Naive B cell (primary cell): ENCODE results near the gene SLC19A1. TPM values are rescaled to one million over a fixed set of nuclear protein-coding genes. Genes with fewer than 3 reads are reported as not detected.
"Not testable (repeated sequence)": the region's sequence is repeated elsewhere in the genome, so short reads cannot be mapped to it uniquely, and the experiment has no call there.

Experiments used
- ATAC-seq, 2 donors: fragments of 150-1000 bp; cut with Tn5 transposase; 2 replicates each; pipeline ENCODE4 v1.10.0; 2021; ENCODE audit warnings: low read depth in 2 of 2, mild to moderate bottlenecking in 2 of 2, moderate library complexity in 2 of 2
- DNase-seq: peaks from one replicate; pipeline ENCODE4 v3.0.0; 2022
- H3K27ac Mint-ChIP-seq, 6 donors: one replicate each; pipeline ENCODE4 v1.8.0; 2020 to 2022; ENCODE audit warnings: mild to moderate bottlenecking in 6 of 6, mixed read lengths in 6 of 6, moderate library complexity in 5 of 6, inconsistent platforms in 2 of 6
- H3K27me3 Mint-ChIP-seq, 3 donors: one replicate each; pipeline ENCODE4 v1.8.0; 2021 to 2022; ENCODE audit warnings: mixed read lengths in 3 of 3, mild to moderate bottlenecking in 1 of 3
- H3K36me3 Mint-ChIP-seq, 2 donors: one replicate each; pipeline ENCODE4 v1.8.0; 2020 to 2022; ENCODE audit warnings: mixed read lengths in 2 of 2, inconsistent platforms in 1 of 2, mild to moderate bottlenecking in 1 of 2
- H3K4me1 Mint-ChIP-seq, 3 donors: one replicate each; pipeline ENCODE4 v1.8.0; 2020 to 2022; ENCODE audit warnings: mixed read lengths in 3 of 3, inconsistent platforms in 1 of 3, mild to moderate bottlenecking in 1 of 3, moderate library complexity in 1 of 3
- H3K4me3 Mint-ChIP-seq, 8 donors: one replicate each; pipeline ENCODE4 v1.8.0; 2020 to 2022; ENCODE audit warnings: mild to moderate bottlenecking in 8 of 8, mixed read lengths in 8 of 8, moderate library complexity in 8 of 8, inconsistent platforms in 2 of 8
- H3K9me3 Mint-ChIP-seq, 7 donors: one replicate each; pipeline ENCODE4 v1.8.0; 2020 to 2022; ENCODE audit warnings: mixed read lengths in 7 of 7, mild to moderate bottlenecking in 5 of 7, inconsistent platforms in 2 of 7, moderate library complexity in 1 of 7
- polyA plus RNA-seq, 6 donors: library from polyadenylated mRNA; unstranded; fragments of 300-500 nt; fragmentation: Illumina TruSeq; gene quantifications; one replicate each; pipeline ENCODE4 v1.2.3, GENCODE V29; 2021; ENCODE audit warnings: low read depth in 6 of 6

SLC19A1 gene
- polyA plus RNA-seq, 6 donors from 2014 or later, result 2.9 to 20.0 (median 4.3) TPM

DNA sequence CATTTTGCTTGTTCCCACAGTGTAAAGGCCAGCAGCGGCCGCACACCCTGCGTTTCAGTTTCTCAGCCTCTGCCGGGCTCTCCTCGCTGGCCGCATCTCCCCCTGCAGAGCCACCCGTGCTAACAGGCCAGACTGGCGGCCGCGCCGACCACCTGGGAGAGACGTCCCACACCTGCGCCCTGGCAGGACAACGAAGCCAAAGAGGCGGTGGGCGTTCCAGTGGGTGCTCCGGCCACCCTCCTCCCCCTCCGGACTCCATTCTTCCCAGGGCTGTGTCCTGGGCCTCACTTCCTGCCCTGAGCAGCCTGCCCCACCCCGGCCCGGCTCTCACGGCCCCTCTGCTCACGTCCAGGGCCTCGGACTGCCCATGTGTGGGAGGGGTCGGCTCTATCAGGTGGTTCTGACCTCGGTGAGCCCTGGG, 31.9 kb upstream of the SLC19A1 start:
- H3K27me3 Mint-ChIP-seq, result peaks cover 0 to 21% (median 10%) of the 10 kb centered on the region in 3 donors
- peak overlapping the region in 1 of 8 donors; percentile 22 for H3K4me3 Mint-ChIP-seq
- H3K9me3 Mint-ChIP-seq, result no peaks in the 10 kb centered on the region
- H3K36me3 Mint-ChIP-seq, result no peaks in the 10 kb centered on the region
- H3K4me1 Mint-ChIP-seq, result peaks cover 0 to 8% (median 4%) of the 10 kb centered on the region in 3 donors
- DNase-seq (no peak), ATAC-seq (no peak)
- H3K27ac Mint-ChIP-seq, result no peak overlapping the region

DNA sequence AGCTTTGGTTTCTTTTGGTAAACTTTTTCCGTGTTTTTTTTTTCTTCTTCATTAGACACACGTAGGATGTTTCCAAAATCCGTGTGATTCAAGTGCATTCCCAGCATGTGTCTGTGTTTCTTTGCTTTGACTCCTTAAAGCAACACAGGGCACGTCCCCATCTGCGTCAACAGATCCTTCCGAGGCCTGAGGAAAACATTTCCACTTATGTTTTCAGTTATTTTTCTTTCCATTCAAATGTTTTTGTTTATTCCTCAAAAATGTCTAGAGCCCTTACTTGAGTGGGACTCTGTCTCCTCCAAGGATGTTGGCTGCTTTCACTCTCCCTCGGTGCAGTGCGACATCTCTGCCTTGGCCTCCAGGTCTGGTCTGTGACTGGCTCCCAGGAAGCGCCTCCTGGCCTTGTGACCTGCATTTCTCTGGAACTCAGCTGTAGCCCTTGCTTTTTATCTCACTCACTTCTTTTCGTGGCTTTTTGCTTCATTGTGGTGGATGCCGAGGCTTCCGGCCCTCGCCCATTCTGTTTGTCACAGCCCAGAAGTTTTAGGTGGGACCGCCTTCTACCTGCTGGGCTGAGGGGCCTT, 31.3 kb upstream of the SLC19A1 start:
- Mint-ChIP-seq H3K27ac (no peak overlapping the region), H3K4me3 (peak overlapping the region in 1 of 8 donors; percentile 22), H3K4me1 (peaks cover 0 to 8% (median 4%) of the 10 kb centered on the region in 3 donors), H3K27me3 (peaks cover 0 to 21% (median 10%) of the 10 kb centered on the region in 3 donors), H3K9me3 (no peaks in the 10 kb centered on the region), H3K36me3 (no peaks in the 10 kb centered on the region)
- ATAC-seq (no peak), DNase-seq (no peak)

DNA sequence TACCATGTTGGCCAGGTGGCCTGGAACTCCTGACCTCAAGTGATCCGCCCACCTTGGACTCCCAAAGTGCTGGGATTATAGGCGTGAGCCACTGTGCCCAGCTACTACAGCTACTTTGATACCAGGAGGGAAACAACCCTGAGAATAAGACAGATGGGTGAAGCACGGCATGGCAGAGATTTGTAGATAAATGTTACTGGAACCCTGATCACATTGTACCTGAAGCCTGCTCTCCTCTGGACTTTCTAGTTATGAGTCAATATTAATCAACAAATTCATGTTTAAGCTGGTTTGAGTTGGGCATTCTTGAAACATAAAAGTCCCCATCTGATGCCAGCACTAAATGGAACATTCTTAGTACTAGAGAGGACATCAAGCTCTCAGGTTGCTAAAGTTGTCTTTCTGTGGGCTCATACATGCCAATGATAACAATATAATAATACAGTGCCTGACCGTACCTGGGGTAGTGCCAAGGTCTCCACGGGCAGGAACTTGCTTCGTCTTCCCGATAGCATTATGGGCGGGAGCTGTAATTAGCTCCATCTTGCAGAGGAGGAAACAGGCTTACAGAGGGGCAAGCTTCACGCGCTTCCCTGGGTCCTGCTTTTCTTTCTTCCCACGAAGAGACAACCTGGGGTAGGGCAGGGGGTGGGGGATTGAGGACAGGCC, 30.7 kb upstream of the SLC19A1 start:
- peaks cover 0 to 21% (median 10%) of the 10 kb centered on the region in 3 donors for H3K27me3 Mint-ChIP-seq

DNA sequence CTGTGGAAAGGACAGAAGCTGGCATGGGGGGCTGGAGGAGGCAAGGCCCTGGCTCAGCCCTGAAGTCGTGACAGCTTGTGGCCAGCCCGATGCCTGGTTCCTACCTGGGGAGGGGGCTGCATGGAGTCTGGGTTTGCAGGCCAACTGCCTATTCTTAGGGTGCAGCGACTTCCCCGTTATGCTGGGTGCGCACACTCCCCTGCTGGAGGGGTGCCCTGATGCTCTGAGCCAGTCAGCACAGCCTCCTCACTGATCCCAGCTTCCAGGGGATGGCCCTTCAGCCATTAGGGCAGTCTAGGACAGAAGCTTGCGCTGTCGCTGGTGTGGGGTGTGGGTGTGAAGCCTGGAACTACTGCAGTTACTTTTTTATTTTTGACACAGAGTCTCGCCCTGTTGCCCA, 30.0 kb upstream of the SLC19A1 start:
- no peak for DNase-seq
- Mint-ChIP-seq H3K36me3 (no peaks in the 10 kb centered on the region), H3K27me3 (peaks cover 0 to 21% (median 10%) of the 10 kb centered on the region in 3 donors), H3K4me1 (peaks cover 0 to 8% (median 4%) of the 10 kb centered on the region in 3 donors), H3K4me3 (no peak overlapping the region), H3K9me3 (no peaks in the 10 kb centered on the region), H3K27ac (no peak overlapping the region)
- no peak for ATAC-seq

More for the DNA sequence above, 30.7 kb upstream of the SLC19A1 start:
- DNase-seq (no peak), ATAC-seq (no peak)
- no peaks in the 10 kb centered on the region for H3K9me3 Mint-ChIP-seq
- peaks cover 0 to 8% (median 4%) of the 10 kb centered on the region in 3 donors for H3K4me1 Mint-ChIP-seq
- no peak overlapping the region for H3K4me3 Mint-ChIP-seq
- no peak overlapping the region for H3K27ac Mint-ChIP-seq
- no peaks in the 10 kb centered on the region for H3K36me3 Mint-ChIP-seq

DNA sequence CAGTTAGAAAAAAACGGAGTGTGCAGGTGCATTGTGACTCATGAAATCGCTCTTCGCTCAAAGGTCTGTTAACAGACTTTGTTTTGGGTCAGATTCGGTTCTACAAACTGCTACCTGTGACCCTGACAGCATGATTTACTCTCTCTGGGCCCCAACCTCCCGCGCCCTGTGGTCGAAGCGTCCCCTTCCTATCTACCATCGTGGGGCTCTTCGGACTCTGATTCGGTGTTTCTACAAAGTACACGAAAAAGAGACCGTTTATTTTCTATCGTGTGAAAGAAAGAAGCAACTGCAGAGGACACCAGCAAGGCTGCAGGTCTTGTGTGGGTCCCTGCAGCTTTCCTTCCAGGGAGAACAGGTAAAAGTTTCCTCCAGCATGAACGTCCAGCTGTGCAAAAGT, 29.4 kb upstream of the SLC19A1 start:
- H3K4me1 Mint-ChIP-seq, result peaks cover 0 to 8% (median 4%) of the 10 kb centered on the region in 3 donors
- no peak overlapping the region for H3K27ac Mint-ChIP-seq
- H3K4me3 Mint-ChIP-seq, result no peak overlapping the region
- DNase-seq, result no peak
- H3K36me3 Mint-ChIP-seq, result no peaks in the 10 kb centered on the region
- no peaks in the 10 kb centered on the region for H3K9me3 Mint-ChIP-seq
- peaks cover 0 to 19% (median 9%) of the 10 kb centered on the region in 3 donors for H3K27me3 Mint-ChIP-seq
- ATAC-seq, result no peak

DNA sequence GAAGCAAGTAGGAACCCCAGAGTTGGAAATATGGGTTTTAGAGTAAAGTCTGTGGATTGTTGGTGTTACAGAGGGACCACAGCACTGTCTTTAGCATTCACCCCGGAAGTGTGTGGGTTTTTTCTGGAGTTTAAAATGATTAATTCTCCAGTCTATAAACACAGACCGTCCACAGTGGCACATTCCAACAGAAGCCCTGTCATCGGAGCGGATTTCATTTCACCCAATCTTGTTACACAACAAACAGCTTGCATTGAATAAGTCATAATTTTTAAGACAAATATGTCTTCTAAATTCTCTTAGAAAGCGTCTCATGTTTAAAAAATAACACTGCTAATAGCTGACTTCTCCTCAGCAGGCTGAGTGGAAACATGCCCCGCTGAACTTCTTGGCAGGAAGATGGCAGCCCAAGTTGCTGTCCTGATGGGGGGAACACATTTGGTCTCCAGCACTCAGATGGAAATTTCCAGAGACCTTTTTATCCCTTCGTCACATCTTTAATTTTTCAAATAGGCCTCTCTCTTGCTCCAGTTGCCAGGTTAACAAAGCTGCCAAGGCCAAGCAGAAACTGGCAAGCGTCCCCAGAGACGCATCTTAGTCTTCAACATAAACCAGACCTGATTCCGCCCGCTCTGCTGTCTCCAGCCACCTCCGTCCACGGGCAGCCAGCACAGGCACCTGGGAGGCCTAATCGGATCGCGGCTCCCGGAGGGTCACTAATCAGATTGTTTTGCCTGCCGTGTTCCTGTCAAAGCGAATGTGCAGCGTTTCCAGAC, 28.8 kb upstream of the SLC19A1 start:
- Mint-ChIP-seq H3K27ac (peak overlapping the region in 1 of 6 donors; percentile 50), H3K9me3 (no peaks in the 10 kb centered on the region), H3K27me3 (peaks cover 0 to 12% (median 3%) of the 10 kb centered on the region in 3 donors), H3K4me3 (no peak overlapping the region), H3K36me3 (no peaks in the 10 kb centered on the region), H3K4me1 (peaks cover 0 to 4% (median under 1%) of the 10 kb centered on the region in 3 donors)
- ATAC-seq (no peak), DNase-seq (no peak)

- H3K4me3 Mint-ChIP-seq, result no peak overlapping the region
- peaks cover 0 to 8% (median 4%) of the 10 kb centered on the region in 3 donors for H3K27me3 Mint-ChIP-seq
- ATAC-seq (no peak), DNase-seq (no peak)
- no peaks in the 10 kb centered on the region for H3K4me1 Mint-ChIP-seq
- no peaks in the 10 kb centered on the region for H3K36me3 Mint-ChIP-seq
- no peaks in the 10 kb centered on the region for H3K9me3 Mint-ChIP-seq
- no peak overlapping the region for H3K27ac Mint-ChIP-seq
Observed at GRCh38 chr21:45570071-45570470, 27.8 kb upstream of the SLC19A1 start.

DNA sequence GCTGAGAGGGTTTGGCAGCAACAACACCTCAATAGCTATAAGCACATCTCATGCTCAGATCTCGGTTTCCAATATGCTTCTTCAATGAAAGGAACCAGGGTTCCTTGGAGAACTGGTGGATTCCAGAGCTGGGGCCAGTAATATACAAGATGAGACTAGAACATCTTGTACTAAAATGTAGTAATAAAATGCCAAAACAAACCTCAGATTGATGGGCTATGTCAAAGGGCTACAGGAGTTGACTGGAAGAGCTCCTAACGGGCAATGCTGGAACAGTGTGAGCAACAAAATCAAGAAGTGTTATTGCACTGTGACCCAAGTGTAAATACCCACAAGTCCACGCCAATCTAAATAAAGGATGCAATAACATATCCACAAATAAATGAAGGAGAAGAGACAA, 26.1 kb upstream of the SLC19A1 start:
- no peak overlapping the region for H3K27ac Mint-ChIP-seq
- H3K9me3 Mint-ChIP-seq, result peaks cover 0 to 5% (median 1%) of the 10 kb centered on the region in 7 donors
- DNase-seq (no peak), ATAC-seq (no peak)
- H3K4me3 Mint-ChIP-seq, result peak overlapping the region in 1 of 8 donors; percentile 41
- peaks cover 6 to 19% (median 16%) of the 10 kb centered on the region in 3 donors for H3K27me3 Mint-ChIP-seq
- no peaks in the 10 kb centered on the region for H3K4me1 Mint-ChIP-seq
- H3K36me3 Mint-ChIP-seq, result no peaks in the 10 kb centered on the region

DNA sequence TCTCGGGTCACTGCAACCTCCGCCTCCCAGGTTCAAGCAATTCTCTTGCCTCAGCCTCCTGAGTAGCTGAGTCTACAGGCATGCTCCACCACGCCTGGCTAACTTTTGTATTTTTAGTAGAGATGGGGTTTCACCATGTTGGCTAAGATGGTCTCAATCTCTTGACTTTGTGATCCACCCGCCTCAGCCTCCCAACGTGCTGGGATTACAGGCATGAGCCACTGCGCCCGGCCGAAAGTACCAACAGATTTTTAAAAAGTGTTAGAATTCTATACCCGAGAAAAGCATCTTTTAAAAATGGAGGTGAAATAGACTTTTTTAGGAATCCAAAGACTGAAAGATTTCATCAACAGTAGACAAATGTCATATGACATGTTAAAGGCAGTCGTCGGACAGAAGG, 21.9 kb upstream of the SLC19A1 start:
- not testable (repeated sequence) for DNase-seq, H3K4me3 Mint-ChIP-seq, H3K4me1 Mint-ChIP-seq, ATAC-seq, H3K27ac Mint-ChIP-seq, H3K36me3 Mint-ChIP-seq
- Mint-ChIP-seq H3K9me3 (peaks cover 2 to 12% (median 6%) of the 10 kb centered on the region in 7 donors), H3K27me3 (peaks cover 6 to 45% (median 44%) of the 10 kb centered on the region in 3 donors)

DNA sequence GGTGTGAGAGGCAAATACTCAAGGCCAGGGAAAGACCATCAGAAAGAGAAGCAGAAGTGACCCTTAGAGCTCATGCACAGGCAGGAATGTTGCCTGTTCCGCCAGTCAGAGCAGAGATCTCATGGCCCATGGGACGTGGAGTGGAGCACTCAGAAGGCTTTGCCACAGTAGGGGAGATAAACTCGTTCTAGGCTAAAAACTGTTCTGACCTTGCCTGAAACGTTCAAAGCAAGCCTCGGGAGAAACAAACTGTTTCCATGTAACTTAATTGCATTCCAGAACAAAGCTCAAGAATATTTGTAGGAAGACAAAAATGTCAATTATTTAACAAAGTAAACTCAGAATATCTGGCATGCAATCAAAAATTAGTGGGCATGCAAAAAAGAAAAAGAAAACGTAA, 20.7 kb upstream of the SLC19A1 start:
- Mint-ChIP-seq H3K36me3 (peaks cover 0 to 8% of the 10 kb centered on the region in 2 donors), H3K9me3 (peaks cover 2 to 12% (median 6%) of the 10 kb centered on the region in 7 donors), H3K27ac (no peak overlapping the region), H3K4me1 (no peaks in the 10 kb centered on the region), H3K27me3 (peaks cover 6 to 48% (median 45%) of the 10 kb centered on the region in 3 donors), H3K4me3 (no peak overlapping the region)
- ATAC-seq (no peak), DNase-seq (no peak)

DNA sequence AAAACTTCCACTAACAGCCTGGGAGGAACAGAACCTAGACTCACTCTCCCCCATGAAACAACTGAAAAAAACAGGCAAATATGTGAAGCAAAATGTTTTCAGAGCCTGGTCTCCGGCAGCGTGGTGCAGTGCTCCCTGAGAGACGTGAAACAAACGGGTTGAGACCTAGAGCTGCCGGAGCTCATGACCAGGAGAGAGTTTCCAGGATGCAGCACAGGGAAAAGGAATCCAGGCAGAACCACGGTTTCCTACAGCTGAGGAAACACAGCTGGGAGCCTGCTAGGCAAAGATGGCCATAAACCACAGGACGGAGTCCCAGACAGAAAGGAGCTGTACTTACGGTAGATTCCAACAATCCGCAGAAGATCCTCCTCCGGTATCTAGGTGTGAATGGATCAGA, 20.2 kb upstream of the SLC19A1 start:
- ATAC-seq, result no peak
- Mint-ChIP-seq H3K27ac (no peak overlapping the region), H3K4me1 (no peaks in the 10 kb centered on the region), H3K9me3 (peaks cover 2 to 12% (median 6%) of the 10 kb centered on the region in 7 donors), H3K4me3 (no peak overlapping the region), H3K27me3 (peaks cover 6 to 48% (median 45%) of the 10 kb centered on the region in 3 donors), H3K36me3 (peaks cover 0 to 8% of the 10 kb centered on the region in 2 donors)
- DNase-seq, result no peak

DNA sequence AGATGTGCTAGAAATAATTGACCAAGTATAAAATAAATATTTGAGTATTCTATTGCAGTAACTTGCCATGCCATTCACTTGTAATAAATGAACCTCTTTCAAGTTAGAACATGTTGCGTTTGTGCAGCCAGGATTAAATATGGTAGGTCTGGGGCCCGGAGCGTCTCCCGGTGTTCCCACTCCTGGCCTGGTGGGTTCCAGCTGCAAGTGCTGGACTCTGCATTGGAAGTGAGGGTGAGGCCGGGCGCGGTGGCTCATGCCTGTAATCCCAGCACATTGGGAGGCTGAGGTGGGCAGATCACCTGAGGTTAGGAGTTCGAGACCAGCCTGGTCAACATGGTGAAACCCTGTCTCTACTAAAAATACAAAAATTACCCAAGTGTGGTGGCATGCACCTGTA, 19.0 kb upstream of the SLC19A1 start:
- not testable (repeated sequence) for DNase-seq, H3K4me3 Mint-ChIP-seq, H3K4me1 Mint-ChIP-seq, ATAC-seq, H3K36me3 Mint-ChIP-seq
- H3K27ac Mint-ChIP-seq, result peak overlapping the region in 1 of 6 donors; percentile 76
- H3K9me3 Mint-ChIP-seq, result peaks cover 2 to 12% (median 6%) of the 10 kb centered on the region in 7 donors
- peaks cover 6 to 48% (median 45%) of the 10 kb centered on the region in 3 donors for H3K27me3 Mint-ChIP-seq
